H1 (cell line): ENCODE measurements around the gene MEIS2. TPM values are rescaled to one million over a fixed set of nuclear protein-coding genes. Genes with fewer than 3 reads are reported as not detected.

Experiments used
- CTCF ChIA-PET: fragments of 300-600 bp; sonication (Branson Sonifier 250); formaldehyde crosslinking; loops from one replicate; lab custom pipeline; 2021; ENCODE audit not compliant: partially characterized antibody; lab: Charles Lee
- POLR2A ChIA-PET: fragments of 300-600 bp; sonication (Branson Sonifier 250); formaldehyde crosslinking; loops from one replicate; lab custom pipeline; 2021; ENCODE audit warnings: inconsistent platforms; ENCODE audit not compliant: partially characterized antibody; lab: Charles Lee
- DNase-seq, 2 experiments: peaks; one replicate each; pipeline versions ENCODE4 v3.0.0 to v3.0.0-alpha.2; 2010 to 2022; ENCODE audit warnings: low spot score in 2 of 2, low read depth in 1 of 2, mixed read lengths in 1 of 2
- FAIRE-seq: peaks from 2 replicates; lab custom pipeline; 2011; peaks lifted over from hg19 to GRCh38; lab: Jason Lieb, UNC
- H2AFZ ChIP-seq: 2 replicates; pipeline ENCODE4 v1.8.1; 2012; ENCODE audit warnings: low read length, inconsistent platforms
- H2AK5ac ChIP-seq: 2 replicates; pipeline ENCODE4 v1.6.1; 2013; ENCODE audit warnings: low read depth, low read length
- H2BK120ac ChIP-seq: replicated peaks from 2 replicates; pipeline ENCODE3; 2013; ENCODE audit warnings: low read depth, low read length, inconsistent platforms
- H2BK12ac ChIP-seq: 2 replicates; pipeline ENCODE4 v1.6.1; 2013; ENCODE audit warnings: low read depth, low read length
- H2BK15ac ChIP-seq: 2 replicates; pipeline ENCODE4 v1.6.1; 2013; ENCODE audit warnings: low read length
- H2BK20ac ChIP-seq: 2 replicates; pipeline ENCODE4 v1.6.1; 2013; ENCODE audit warnings: low read length
- H2BK5ac ChIP-seq: 2 replicates; pipeline ENCODE4 v1.6.1; 2013; ENCODE audit warnings: low read depth, low read length
- H3K14ac ChIP-seq: 2 replicates; pipeline ENCODE4 v1.6.1; 2013; ENCODE audit warnings: inconsistent platforms; ENCODE audit not compliant: insufficient read length
- H3K18ac ChIP-seq: 2 replicates; pipeline ENCODE4 v1.6.1; 2013; ENCODE audit warnings: low read length; ENCODE audit errors: extremely low read depth
- H3K23ac ChIP-seq: 2 replicates; pipeline ENCODE4 v1.6.1; 2013; ENCODE audit warnings: inconsistent platforms; ENCODE audit not compliant: insufficient read length
- H3K23me2 ChIP-seq: 2 replicates; pipeline ENCODE4 v1.6.1; 2013; ENCODE audit warnings: low read depth, low read length
- H3K27ac ChIP-seq: 2 replicates; pipeline ENCODE4 v1.6.1; 2011; ENCODE audit warnings: low read depth, low read length, inconsistent platforms
- H3K27me3 ChIP-seq, 4 experiments: replicated peaks in 1 of 4; 1 replicate in 1 of 4; 2 replicates in 3 of 4; pipeline versions ENCODE4 v1.6.1 to v1.8.1; 2011 to 2013; ENCODE audit warnings: low read length in 3 of 4, mild to moderate bottlenecking in 3 of 4, inconsistent platforms in 2 of 4, mixed read lengths in 2 of 4, moderate library complexity in 1 of 4; ENCODE audit not compliant: control insufficient read depth in 3 of 4, insufficient read depth in 3 of 4; ENCODE audit errors: extremely low read depth in 1 of 4
- H3K36me3 ChIP-seq, 4 experiments: 2 replicates each; pipeline versions ENCODE4 v1.6.1 to v1.8.1; 2011 to 2013; ENCODE audit warnings: mild to moderate bottlenecking in 4 of 4, low read length in 3 of 4, moderate library complexity in 2 of 4, control low read depth in 1 of 4, inconsistent platforms in 1 of 4; ENCODE audit not compliant: insufficient read depth in 4 of 4, control insufficient read depth in 2 of 4
- H3K4ac ChIP-seq: replicated peaks from 2 replicates; pipeline ENCODE3; 2013; ENCODE audit warnings: low read length, low read depth, mixed read lengths, inconsistent platforms; ENCODE audit not compliant: insufficient read length
- H3K4me1 ChIP-seq, 4 experiments: replicated peaks in 1 of 4; 1 replicate in 1 of 4; 2 replicates in 3 of 4; pipeline versions ENCODE4 v1.6.1 to v1.8.1; 2011 to 2013; ENCODE audit warnings: low read length in 3 of 4, inconsistent platforms in 2 of 4, mixed read lengths in 1 of 4; ENCODE audit not compliant: insufficient read depth in 4 of 4, control insufficient read depth in 3 of 4
- H3K4me2 ChIP-seq, 2 experiments: 2 replicates each; pipeline versions ENCODE4 v1.6.1 to v1.8.1; 2011 to 2013; ENCODE audit warnings: low read depth in 2 of 2, low read length in 2 of 2, control low read depth in 1 of 2, inconsistent platforms in 1 of 2, mild to moderate bottlenecking in 1 of 2; ENCODE audit not compliant: insufficient read depth in 1 of 2
- H3K4me3 ChIP-seq, 4 experiments: fragments of 200-600, 300-600 bp in 1 of 4; sonication (generic), shearing (Covaris generic), sonication (Bioruptor Twin) in 1 of 4; 2 replicates each; pipeline versions ENCODE4 v1.5.1 to v1.8.1; 2011 to 2016; ENCODE audit warnings: low read length in 4 of 4, low read depth in 3 of 4, control low read depth in 2 of 4, inconsistent platforms in 2 of 4, mild to moderate bottlenecking in 2 of 4, mixed read lengths in 1 of 4, moderate library complexity in 1 of 4; ENCODE audit not compliant: insufficient read depth in 2 of 4; ENCODE audit errors: extremely low read depth in 1 of 4
- H3K56ac ChIP-seq: replicated peaks from 2 replicates; pipeline ENCODE3; 2013; ENCODE audit warnings: low read depth, mild to moderate bottlenecking, mixed read lengths, low read length, inconsistent platforms; ENCODE audit not compliant: insufficient read length
- H3K79me1 ChIP-seq: 2 replicates; pipeline ENCODE4 v1.6.1; 2013; ENCODE audit warnings: low read depth, low read length, control low read depth
- H3K79me2 ChIP-seq, 2 experiments: 2 replicates each; pipeline versions ENCODE4 v1.6.1 to v1.8.1; 2012 to 2013; ENCODE audit warnings: low read length in 2 of 2, mild to moderate bottlenecking in 2 of 2, inconsistent platforms in 1 of 2; ENCODE audit not compliant: insufficient read depth in 2 of 2, control insufficient read depth in 1 of 2
- H3K9ac ChIP-seq, 4 experiments: replicated peaks in 1 of 4; 1 replicate in 1 of 4; 2 replicates in 3 of 4; pipeline versions ENCODE4 v1.6.1 to v1.8.1; 2011 to 2013; ENCODE audit warnings: low read depth in 3 of 4, low read length in 3 of 4, control low read depth in 2 of 4, mild to moderate bottlenecking in 2 of 4, moderate library complexity in 2 of 4, inconsistent platforms in 1 of 4; ENCODE audit errors: extremely low read depth in 1 of 4
- H3K9me3 ChIP-seq, 2 experiments: 2 replicates each; pipeline versions ENCODE4 v1.6.1 to v1.8.1; 2012 to 2013; ENCODE audit warnings: mild to moderate bottlenecking in 2 of 2, moderate library complexity in 2 of 2, control low read depth in 1 of 2, inconsistent platforms in 1 of 2, low read depth in 1 of 2, low read length in 1 of 2, mixed read lengths in 1 of 2; ENCODE audit not compliant: insufficient read depth in 2 of 2
- H4K20me1 ChIP-seq, 2 experiments: replicated peaks in 1 of 2; 2 replicates each; pipeline versions ENCODE3 to v1.8.1; 2011 to 2013; ENCODE audit warnings: inconsistent platforms in 2 of 2, low read length in 2 of 2, mild to moderate bottlenecking in 1 of 2; ENCODE audit not compliant: insufficient read depth in 2 of 2, control insufficient read depth in 1 of 2
- H4K5ac ChIP-seq: 2 replicates; pipeline ENCODE4 v1.6.1; 2013; ENCODE audit warnings: low read length, low read depth, mixed read lengths, inconsistent platforms; ENCODE audit not compliant: insufficient read length
- H4K8ac ChIP-seq: 2 replicates; pipeline ENCODE4 v1.8.0; 2013; ENCODE audit warnings: mild to moderate bottlenecking, moderate library complexity, low read length, inconsistent platforms; ENCODE audit not compliant: insufficient read depth; ENCODE audit errors: extremely low read depth
- H4K91ac ChIP-seq: replicated peaks from 2 replicates; pipeline ENCODE3; 2013; ENCODE audit warnings: low read length, mixed read lengths, inconsistent platforms; ENCODE audit not compliant: insufficient read length
- EGR1 ChIP-seq: IDR thresholded peaks from 2 replicates; pipeline ENCODE4 v1.6.1; 2011; ENCODE audit warnings: low read depth, low read length, borderline replicate concordance
- RAD21 ChIP-seq, 2 experiments: IDR thresholded peaks in 1 of 2; conservative IDR thresholded peaks in 1 of 2; 2 replicates each; pipeline ENCODE4 v1.6.1; 2011; ENCODE audit warnings: low read depth in 2 of 2, low read length in 2 of 2, improper control_type of control experiment in 1 of 2, inconsistent platforms in 1 of 2, mild to moderate bottlenecking in 1 of 2, moderate library complexity in 1 of 2
- WGBS, 2 experiments: shearing (Covaris generic) in 1 of 2; methylation state at CpG; one replicate each; pipeline versions ENCODE4 v1.1.6 to v1.1.7; 2013 to 2015; ENCODE audit warnings: low lambda C conversion rate in 2 of 2, mixed read lengths in 2 of 2, inconsistent platforms in 1 of 2, low coverage in 1 of 2, missing lambda C conversion rate in 1 of 2; ENCODE audit not compliant: insufficient replicate concordance in 2 of 2, insufficient coverage in 1 of 2, insufficient read length in 1 of 2; ENCODE audit errors: extremely low coverage in 1 of 2, missing lambda C conversion rate in 1 of 2; 5-methylcytosine and 5-hydroxymethylcytosine counted together
- polyA plus RNA-seq, 7 experiments: library from polyadenylated mRNA; depleted of rRNA in 3 of 7; stranded (reverse) in 5 of 7; unstranded in 2 of 7; fragments of >200 nt in 5 of 7; fragments of 200-250 nt in 2 of 7; gene quantifications; 1 replicate in 5 of 7; 2 replicates in 1 of 7; 4 replicates in 1 of 7; pipeline versions ENCODE4 v1.2.1 to v1.2.3, GENCODE V29; 2011 to 2013; ENCODE audit warnings: missing spikeins in 2 of 7, mixed read lengths in 2 of 7
- total RNA-seq: library from RNA; stranded (reverse); fragmentation: NEBNext Ultra II Directional; extraction: Animal tissue kit (Norgen Biotek cat#: 25700); gene quantifications from 2 replicates; pipeline ENCODE4 v1.2.1, GENCODE V29; 2021

The MEIS2 gene
- total and polyA plus RNA-seq, 2 of the 8 experiments (the other 6 are each of a cell fraction or from before 2014, with no cell fraction given): 0.22 to 1.2 TPM

GRCh38 chr15:36844534-36844998, 255.8 kb downstream of the MEIS2 start:
- POLR2A ChIA-PET: no interaction called here
- no peak overlapping the region for H3K23ac ChIP-seq
- FAIRE-seq: no peak
- no peak overlapping the region for H2BK20ac ChIP-seq
- TF ChIP-seq RAD21 (IDR thresholded peaks at IDR 0.05 in 1 of 2, conservative IDR thresholded peaks at IDR 0.05 in 1 of 2; ENCODE audit: low read depth in 2 of 2, low read length in 2 of 2): peak; percentile 3 to 26; a peak in 2 of 4 replicates
- no peak for TF ChIP-seq EGR1
- TF ChIP-seq, all 59 proteins: peak for 1
- Histone ChIP-seq H3K79me1 (no peaks in the 10 kb centered on the region), H3K9me3 (no peaks in the 10 kb centered on the region), H2BK15ac (no peak overlapping the region), H4K5ac (no peak overlapping the region), H3K4me3 (no peak overlapping the region), H2AK5ac (no peak overlapping the region), H2AFZ (peak overlapping the region; percentile 91), H3K4me2 (no peak overlapping the region), H3K27ac (no peak overlapping the region), H4K20me1 (no peaks in the 10 kb centered on the region), H2BK12ac (no peak overlapping the region), H4K8ac (no peak overlapping the region), H3K14ac (no peak overlapping the region), H3K4ac (no peak overlapping the region), H4K91ac (no peak overlapping the region), H3K27me3 (no peaks in the 10 kb centered on the region; a peak in 1 of 7 replicates), H3K4me1 (no peaks in the 10 kb centered on the region), H3K18ac (no peak overlapping the region), H2BK5ac (no peak overlapping the region), H3K79me2 (no peaks in the 10 kb centered on the region), H2BK120ac (no peak overlapping the region), H3K36me3 (no peaks in the 10 kb centered on the region), H3K23me2 (no peaks in the 10 kb centered on the region), H3K56ac (no peak overlapping the region), H3K9ac (no peak overlapping the region)
- CTCF ChIA-PET: interaction anchor here (0.5 to 1.4 kb wide), 3 partner anchors 125 to 566 kb away, joined by 3 to 4 read pairs (median 3); no protein-coding TSS in a partner anchor
- no peak for DNase-seq
- WGBS, 2 experiments: 75% methylated on average over 4 of the region's 4 CpGs; no CpG with 5 or more reads in 1 of the 2 experiments
